ENCODE results near the gene AGTRAP. TPM values are rescaled to one million over a fixed set of nuclear protein-coding genes. Genes with fewer than 3 reads are reported as not detected.
A peak's percentile ranks its signal among the peaks of the same experiment; 100 is the strongest.

Gene AGTRAP
- total and polyA plus RNA-seq, 2 of the 8 experiments (the other 6 are each of a cell fraction or from before 2014, with no cell fraction given) = 69.7 to 192 TPM

GRCh38 chr1:11701981-11702803, 33.7 kb upstream of the AGTRAP start:
- Histone ChIP-seq H2BK12ac (ENCODE audit: low read depth, low read length) (peak overlapping the region; percentile 100; the same call in 1 of the 2 replicates), H2AFZ (ENCODE audit: low read length) (no peak overlapping the region), H3K79me1 (ENCODE audit: low read depth, low read length) (peaks cover 9% of the 10 kb centered on the region), H3K23ac (ENCODE audit: insufficient read length) (no peak overlapping the region), H3K36me3 (ENCODE audit: control insufficient read depth in 2 of 4, insufficient read depth in 4 of 4, low read length in 3 of 4) (peaks cover 0 to 6% (median 0%) of the 10 kb centered on the region in 4 experiments; a peak in 1 of 8 replicates), H2BK20ac (ENCODE audit: low read length) (peak overlapping the region; percentile 68), H3K18ac (ENCODE audit: extremely low read depth, low read length) (no peak overlapping the region), H3K9ac (replicated peaks in 1 of 4; ENCODE audit: extremely low read depth in 1 of 4, low read depth in 3 of 4, low read length in 3 of 4) (0 out of 7 replicates have a peak overlapping the region, but pooled peaks of 1 of the 4 experiments have one; percentile 12), H2BK120ac (replicated peaks; ENCODE audit: low read depth, low read length) (peak overlapping the region; percentile 74), H3K23me2 (ENCODE audit: low read depth, low read length) (peaks cover 6% of the 10 kb centered on the region), H4K8ac (ENCODE audit: extremely low read depth, insufficient read depth, low read length) (peak overlapping the region; percentile 26; the same call in 1 of the 2 replicates), H3K27ac (ENCODE audit: low read depth, low read length) (no peak overlapping the region), H3K4me2 (ENCODE audit: insufficient read depth in 1 of 2, low read depth in 2 of 2, low read length in 2 of 2) (no peak overlapping the region), H4K5ac (ENCODE audit: insufficient read length, low read depth, low read length) (no peak overlapping the region), H3K27me3 (replicated peaks in 1 of 4; ENCODE audit: control insufficient read depth in 3 of 4, extremely low read depth in 1 of 4, insufficient read depth in 3 of 4, low read length in 3 of 4) (no peaks in the 10 kb centered on the region; a peak in 1 of 7 replicates), H2BK15ac (ENCODE audit: low read length) (peak overlapping the region; percentile 99), H3K9me3 (ENCODE audit: insufficient read depth in 2 of 2, low read depth in 1 of 2, low read length in 1 of 2) (no peaks in the 10 kb centered on the region), H3K4me3 (ENCODE audit: extremely low read depth in 1 of 4, insufficient read depth in 2 of 4, low read depth in 3 of 4, low read length in 4 of 4) (no peak overlapping the region), H3K56ac (replicated peaks; ENCODE audit: insufficient read length, low read depth, low read length) (no peak overlapping the region), H4K20me1 (replicated peaks in 1 of 2; ENCODE audit: control insufficient read depth in 1 of 2, insufficient read depth in 2 of 2, low read length in 2 of 2) (peaks cover 0 to 7% of the 10 kb centered on the region in 2 experiments), H3K14ac (ENCODE audit: insufficient read length) (no peak overlapping the region), H4K91ac (replicated peaks; ENCODE audit: insufficient read length, low read length) (peak overlapping the region; percentile 89), H2AK5ac (ENCODE audit: low read depth, low read length) (peak overlapping the region; percentile 100), H3K4me1 (replicated peaks in 1 of 4; ENCODE audit: control insufficient read depth in 3 of 4, insufficient read depth in 4 of 4, low read length in 3 of 4) (peaks cover 7 to 43% (median 29%) of the 10 kb centered on the region in 4 experiments), H3K4ac (replicated peaks; ENCODE audit: insufficient read length, low read depth, low read length) (peak overlapping the region; percentile 96), H2BK5ac (ENCODE audit: low read depth, low read length) (peak overlapping the region; percentile 92), H3K79me2 (ENCODE audit: control insufficient read depth in 1 of 2, insufficient read depth in 2 of 2, low read length in 2 of 2) (peaks cover 6 to 13% of the 10 kb centered on the region in 2 experiments; a peak in 2 of 4 replicates)
- CTCF ChIA-PET (ENCODE audit: partially characterized antibody) = interaction anchor here (0.7 to 9.2 kb wide), 3 partner anchors 9 to 21 kb away, joined by 3 to 266 read pairs (median 58); partner anchors contain the start of genes DRAXIN and MAD2L2
- DNase-seq (ENCODE audit: low read depth in 1 of 2, low spot score in 2 of 2) = no peak
- POLR2A ChIA-PET (ENCODE audit: partially characterized antibody) = interaction anchor here (2.4 to 32.0 kb wide), 3 partner anchors 13 to 37 kb away, joined by 13 to 1025 read pairs (median 329); partner anchors contain the start of genes DRAXIN, FBXO6 and MAD2L2
- WGBS, 2 experiments (ENCODE audit: extremely low coverage in 1 of 2, insufficient coverage in 1 of 2, insufficient read length in 1 of 2, insufficient replicate concordance in 2 of 2, low coverage in 1 of 2, low lambda C conversion rate in 2 of 2, missing lambda C conversion rate in 1 of 2) = 86 to 100% methylated on average over 3 to 15 of the region's 15 CpGs
- peak; percentile 42 for FAIRE-seq
- TF ChIP-seq TAF1 (IDR thresholded peaks at IDR 0.05; ENCODE audit: low read depth, low read length) = no peak
- no peak for TF ChIP-seq GTF2F1 (IDR thresholded peaks at IDR 0.05; ENCODE audit: borderline replicate concordance, low read depth, low read length)
- TF ChIP-seq SIX5 (IDR thresholded peaks at IDR 0.05; ENCODE audit: low read depth, low read length) = no peak
- no peak for TF ChIP-seq JUN (IDR thresholded peaks at IDR 0.05; ENCODE audit: low read depth, low read length)
- no peak for TF ChIP-seq EGR1 (IDR thresholded peaks at IDR 0.05; ENCODE audit: borderline replicate concordance, low read depth, low read length)
- TF ChIP-seq KDM5A (IDR thresholded peaks at IDR 0.05; ENCODE audit: low read length) = no peak
- no peak for TF ChIP-seq SP2 (IDR thresholded peaks at IDR 0.05; ENCODE audit: low read length)
- no peak for TF ChIP-seq TBP (IDR thresholded peaks at IDR 0.05; ENCODE audit: low read depth, low read length)
- TF ChIP-seq KDM4A (IDR thresholded peaks at IDR 0.05; ENCODE audit: low read depth, low read length, severe bottlenecking) = no peak
- no peak for TF ChIP-seq NANOG (IDR thresholded peaks at IDR 0.05; ENCODE audit: insufficient read depth, low read depth, low read length, poor library complexity, severe bottlenecking)
- no peak for TF ChIP-seq SP4 (IDR thresholded peaks at IDR 0.05; ENCODE audit: low read length)
- no peak for TF ChIP-seq TAF7 (optimal IDR thresholded peaks at IDR 0.05; ENCODE audit: borderline replicate concordance, low read depth, low read length)

Measured in H1 (cell line).